ENCODE data around the gene LRRC27. TPM values are rescaled to one million over a fixed set of nuclear protein-coding genes. Genes with fewer than 3 reads are reported as not detected.

The LRRC27 gene
- total and polyA plus RNA-seq, 2 of the 4 experiments (the other 2 are of a cell fraction): 3.8 to 5.3 TPM

- POLR2A ChIA-PET (ENCODE audit: unreplicated experiment): no interaction called here
- H3K9ac ChIP-seq (ENCODE audit: low read depth, low read length): no peak overlapping the region
- H4K8ac ChIP-seq (ENCODE audit: low read depth in 2 of 2, low read length in 2 of 2): no peak overlapping the region
- no peak overlapping the region for H2AK5ac ChIP-seq (ENCODE audit: low read depth, low read length)
- CTCF ChIA-PET: no interaction called here
- no peak overlapping the region for H3K56ac ChIP-seq (ENCODE audit: extremely low read depth, insufficient read depth, low read length)
- no peak overlapping the region for H4K91ac ChIP-seq (ENCODE audit: insufficient read depth, low read depth, low read length)
- in situ Hi-C loops (cut with MboI; ENCODE audit: low sequenced_read_pairs) (no loop called here), intact Hi-C loops (cut with micrococcal nuclease) (no loop called here), dilution Hi-C loops (cut with HindIII; ENCODE audit: low sequenced_read_pairs, unreplicated experiment) (no loop called here)
- no peak overlapping the region for H3K4me3 ChIP-seq (ENCODE audit: insufficient read depth, low read depth, low read length)
- no peak overlapping the region for H3K4me2 ChIP-seq (ENCODE audit: low read depth, low read length)
- no peak overlapping the region for H4K5ac ChIP-seq (ENCODE audit: low read depth, low read length)
- ATAC-seq (ENCODE audit: low read depth): no peak
- 0 out of 2 replicates have a peak, but pooled peaks cover 2% of the 10 kb centered on the region for H3K4me1 ChIP-seq (ENCODE audit: control insufficient read depth, insufficient read depth, low read length)
- no peak overlapping the region for H2BK15ac ChIP-seq (ENCODE audit: low read depth, low read length)
- H2BK5ac ChIP-seq (ENCODE audit: low read depth, low read length, poor library complexity, severe bottlenecking): no peak overlapping the region
- peaks cover 7% of the 10 kb centered on the region; the same call in 1 of the 2 replicates for H3K27me3 ChIP-seq (ENCODE audit: control insufficient read depth, insufficient read depth, low read length)
- H3K9me3 ChIP-seq (ENCODE audit: control insufficient read depth, insufficient read depth, low read length): peaks cover 2% of the 10 kb centered on the region
- no peak overlapping the region for H2BK120ac ChIP-seq (ENCODE audit: low read depth, low read length)
- no peak overlapping the region for H3K4ac ChIP-seq (ENCODE audit: low read depth, low read length)
- H4K20me1 ChIP-seq (ENCODE audit: insufficient read depth, low read length): no peaks in the 10 kb centered on the region
- H3K36me3 ChIP-seq (ENCODE audit: control insufficient read depth, insufficient read depth, low read length): no peaks in the 10 kb centered on the region
- H3K14ac ChIP-seq (replicated peaks; ENCODE audit: low read depth, low read length): no peak overlapping the region
- 91% methylated on average over 4 of the region's 18 CpGs; no CpG with 5 or more reads in 1 of the 2 experiments for WGBS, 2 experiments (ENCODE audit: extremely low coverage in 2 of 2, insufficient read length in 1 of 2)
- H3K9me1 ChIP-seq (ENCODE audit: insufficient read depth, low read length): no peaks in the 10 kb centered on the region
- no peak overlapping the region for H3K18ac ChIP-seq (ENCODE audit: low read depth, low read length)
- no peak for DNase-seq
- H2BK20ac ChIP-seq (ENCODE audit: low read depth, low read length): no peak overlapping the region
- no peak overlapping the region for H3K23ac ChIP-seq (ENCODE audit: low read depth, low read length)
- H3K27ac ChIP-seq (ENCODE audit: insufficient read depth, low read length): no peak overlapping the region
- TF ChIP-seq RFX5 (IDR thresholded peaks at IDR 0.05; ENCODE audit: low read depth, low read length) (no peak), MAZ (IDR thresholded peaks at IDR 0.05; ENCODE audit: borderline replicate concordance, low read depth, low read length) (no peak), MAFK (IDR thresholded peaks at IDR 0.05; ENCODE audit: low read depth, low read length) (no peak), CHD1 (IDR thresholded peaks at IDR 0.05; ENCODE audit: low read depth, low read length) (no peak), RAD21 (IDR thresholded peaks at IDR 0.05; ENCODE audit: low read length) (no peak), BHLHE40 (IDR thresholded peaks at IDR 0.05; ENCODE audit: low read depth, low read length) (no peak), RCOR1 (IDR thresholded peaks at IDR 0.05; ENCODE audit: insufficient replicate concordance, low read length) (no peak), NFE2L2 (IDR thresholded peaks at IDR 0.05; ENCODE audit: low read depth, low read length) (no peak), SMC3 (IDR thresholded peaks at IDR 0.05; ENCODE audit: low read depth, low read length) (no peak), POLR2A (IDR thresholded peaks at IDR 0.05; ENCODE audit: low read depth, low read length) (no peak), CEBPB (IDR thresholded peaks at IDR 0.05; ENCODE audit: low read depth, low read length) (no peak), USF2 (IDR thresholded peaks at IDR 0.05; ENCODE audit: low read depth, low read length) (no peak), MXI1 (IDR thresholded peaks at IDR 0.05; ENCODE audit: borderline replicate concordance, low read depth, low read length) (no peak), FOS (IDR thresholded peaks at IDR 0.05; ENCODE audit: low read depth, low read length) (no peak)
- TF ChIP-seq, protein P1, sequence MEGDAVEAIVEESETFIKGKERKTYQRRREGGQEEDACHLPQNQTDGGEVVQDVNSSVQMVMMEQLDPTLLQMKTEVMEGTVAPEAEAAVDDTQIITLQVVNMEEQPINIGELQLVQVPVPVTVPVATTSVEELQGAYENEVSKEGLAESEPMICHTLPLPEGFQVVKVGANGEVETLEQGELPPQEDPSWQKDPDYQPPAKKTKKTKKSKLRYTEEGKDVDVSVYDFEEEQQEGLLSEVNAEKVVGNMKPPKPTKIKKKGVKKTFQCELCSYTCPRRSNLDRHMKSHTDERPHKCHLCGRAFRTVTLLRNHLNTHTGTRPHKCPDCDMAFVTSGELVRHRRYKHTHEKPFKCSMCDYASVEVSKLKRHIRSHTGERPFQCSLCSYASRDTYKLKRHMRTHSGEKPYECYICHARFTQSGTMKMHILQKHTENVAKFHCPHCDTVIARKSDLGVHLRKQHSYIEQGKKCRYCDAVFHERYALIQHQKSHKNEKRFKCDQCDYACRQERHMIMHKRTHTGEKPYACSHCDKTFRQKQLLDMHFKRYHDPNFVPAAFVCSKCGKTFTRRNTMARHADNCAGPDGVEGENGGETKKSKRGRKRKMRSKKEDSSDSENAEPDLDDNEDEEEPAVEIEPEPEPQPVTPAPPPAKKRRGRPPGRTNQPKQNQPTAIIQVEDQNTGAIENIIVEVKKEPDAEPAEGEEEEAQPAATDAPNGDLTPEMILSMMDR (conservative IDR thresholded peaks at IDR 0.05; ENCODE audit: low read depth, low read length): no peak
- TF ChIP-seq, protein P2, sequence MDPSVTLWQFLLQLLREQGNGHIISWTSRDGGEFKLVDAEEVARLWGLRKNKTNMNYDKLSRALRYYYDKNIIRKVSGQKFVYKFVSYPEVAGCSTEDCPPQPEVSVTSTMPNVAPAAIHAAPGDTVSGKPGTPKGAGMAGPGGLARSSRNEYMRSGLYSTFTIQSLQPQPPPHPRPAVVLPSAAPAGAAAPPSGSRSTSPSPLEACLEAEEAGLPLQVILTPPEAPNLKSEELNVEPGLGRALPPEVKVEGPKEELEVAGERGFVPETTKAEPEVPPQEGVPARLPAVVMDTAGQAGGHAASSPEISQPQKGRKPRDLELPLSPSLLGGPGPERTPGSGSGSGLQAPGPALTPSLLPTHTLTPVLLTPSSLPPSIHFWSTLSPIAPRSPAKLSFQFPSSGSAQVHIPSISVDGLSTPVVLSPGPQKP (IDR thresholded peaks at IDR 0.05; ENCODE audit: borderline replicate concordance, low read depth, low read length): no peak
- BruUV-seq (replicated peaks): no TSS peak
- no peak overlapping the region for H2AFZ ChIP-seq (replicated peaks; ENCODE audit: low read length, poor library complexity)
- no peaks in the 10 kb centered on the region for H3K79me1 ChIP-seq (ENCODE audit: low read depth in 1 of 2, low read length in 2 of 2)
- H2AK9ac ChIP-seq (replicated peaks; ENCODE audit: low read depth, low read length, poor library complexity): peak overlapping the region; percentile 24
Measured at GRCh38 chr10:132385721-132386418, 53.9 kb downstream of the LRRC27 start.
